NB4 (cell line): Measurements from ENCODE around the gene RAD51C.

Source experiments
- MYC ChIP-seq: IDR thresholded peaks from 2 replicates; pipeline ENCODE4 v1.6.1; 2011; ENCODE audit warnings: low read depth, low read length
- TF ChIP-seq, protein P1 (sequence below): IDR thresholded peaks from one replicate; pipeline ENCODE4 v1.5.1; 2012; ENCODE audit warnings: low read depth, low read length

DNA sequence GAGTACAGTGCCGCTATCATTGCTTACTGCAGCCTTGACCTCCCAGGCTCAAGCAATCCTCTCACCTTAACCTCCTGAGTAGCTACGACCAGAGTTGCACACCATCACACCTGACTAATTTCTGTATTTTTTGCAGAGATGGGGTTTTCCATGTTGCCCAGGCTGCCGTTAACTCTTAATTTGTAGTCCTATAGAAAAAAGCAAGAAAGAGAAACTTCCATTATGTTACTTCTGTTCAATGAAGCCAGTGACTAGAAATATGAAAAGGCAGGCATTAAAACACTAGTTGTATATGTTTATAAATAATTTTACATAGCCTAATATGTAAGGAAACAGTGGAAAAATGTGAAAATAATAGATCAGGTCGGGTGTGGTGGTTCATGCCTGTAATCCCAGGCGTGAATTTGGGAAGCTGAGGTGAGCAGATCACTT is 9.7 kb downstream of the RAD51C start:
- TF ChIP-seq, protein P1, sequence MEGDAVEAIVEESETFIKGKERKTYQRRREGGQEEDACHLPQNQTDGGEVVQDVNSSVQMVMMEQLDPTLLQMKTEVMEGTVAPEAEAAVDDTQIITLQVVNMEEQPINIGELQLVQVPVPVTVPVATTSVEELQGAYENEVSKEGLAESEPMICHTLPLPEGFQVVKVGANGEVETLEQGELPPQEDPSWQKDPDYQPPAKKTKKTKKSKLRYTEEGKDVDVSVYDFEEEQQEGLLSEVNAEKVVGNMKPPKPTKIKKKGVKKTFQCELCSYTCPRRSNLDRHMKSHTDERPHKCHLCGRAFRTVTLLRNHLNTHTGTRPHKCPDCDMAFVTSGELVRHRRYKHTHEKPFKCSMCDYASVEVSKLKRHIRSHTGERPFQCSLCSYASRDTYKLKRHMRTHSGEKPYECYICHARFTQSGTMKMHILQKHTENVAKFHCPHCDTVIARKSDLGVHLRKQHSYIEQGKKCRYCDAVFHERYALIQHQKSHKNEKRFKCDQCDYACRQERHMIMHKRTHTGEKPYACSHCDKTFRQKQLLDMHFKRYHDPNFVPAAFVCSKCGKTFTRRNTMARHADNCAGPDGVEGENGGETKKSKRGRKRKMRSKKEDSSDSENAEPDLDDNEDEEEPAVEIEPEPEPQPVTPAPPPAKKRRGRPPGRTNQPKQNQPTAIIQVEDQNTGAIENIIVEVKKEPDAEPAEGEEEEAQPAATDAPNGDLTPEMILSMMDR, result no peak
- TF ChIP-seq MYC, result no peak
